Activated CD4-positive, alpha-beta memory T cell treated with anti-CD3 and anti-CD28 coated beads for 36 hours (primary cell): Measurements from ENCODE around the gene AJAP1. TPM values are rescaled to one million over a fixed set of nuclear protein-coding genes. Genes with fewer than 3 reads are reported as not detected.

Experiments used
- CTCF ChIA-PET: fragments of 350-600 bp; sonication (Branson Sonifier 250); formaldehyde crosslinking; loops from one replicate; lab custom pipeline; 2021; ENCODE audit warnings: antibody characterized with exemption, inconsistent platforms; lab: Charles Lee
- POLR2A ChIA-PET: fragments of 350-600 bp; sonication (Branson Sonifier 250); formaldehyde crosslinking; loops from one replicate; lab custom pipeline; 2021; ENCODE audit warnings: antibody characterized with exemption; lab: Charles Lee
- DNase-seq: peaks from one replicate; pipeline ENCODE4 v3.0.0-alpha.2; 2020
- H3K27ac Mint-ChIP-seq: one replicate; pipeline ENCODE4 v1.8.0; 2021; ENCODE audit warnings: mixed read lengths
- H3K27me3 Mint-ChIP-seq: one replicate; pipeline ENCODE4 v1.8.0; 2021; ENCODE audit warnings: mixed read lengths
- H3K36me3 Mint-ChIP-seq: one replicate; pipeline ENCODE4 v1.8.0; 2021; ENCODE audit warnings: mixed read lengths
- H3K4me1 Mint-ChIP-seq: one replicate; pipeline ENCODE4 v1.8.0; 2021; ENCODE audit warnings: low read depth, mixed read lengths
- H3K4me3 Mint-ChIP-seq: one replicate; pipeline ENCODE4 v1.8.0; 2021; ENCODE audit warnings: mild to moderate bottlenecking, mixed read lengths
- H3K9me3 Mint-ChIP-seq: one replicate; pipeline ENCODE4 v1.8.0; 2021; ENCODE audit warnings: mixed read lengths
- intact Hi-C: fragments of 100-400 bp; cut with micrococcal nuclease; formaldehyde crosslinking; loops from one replicate; pipeline ENCODE4 v1.15.1; 2023
- total RNA-seq, 2 experiments: library from RNA; stranded (reverse); gene quantifications; one replicate each; pipeline ENCODE4 v1.2.3, GENCODE V29; 2021

The AJAP1 gene
- total RNA-seq, 2 experiments from 2014 or later = not detected

DNA sequence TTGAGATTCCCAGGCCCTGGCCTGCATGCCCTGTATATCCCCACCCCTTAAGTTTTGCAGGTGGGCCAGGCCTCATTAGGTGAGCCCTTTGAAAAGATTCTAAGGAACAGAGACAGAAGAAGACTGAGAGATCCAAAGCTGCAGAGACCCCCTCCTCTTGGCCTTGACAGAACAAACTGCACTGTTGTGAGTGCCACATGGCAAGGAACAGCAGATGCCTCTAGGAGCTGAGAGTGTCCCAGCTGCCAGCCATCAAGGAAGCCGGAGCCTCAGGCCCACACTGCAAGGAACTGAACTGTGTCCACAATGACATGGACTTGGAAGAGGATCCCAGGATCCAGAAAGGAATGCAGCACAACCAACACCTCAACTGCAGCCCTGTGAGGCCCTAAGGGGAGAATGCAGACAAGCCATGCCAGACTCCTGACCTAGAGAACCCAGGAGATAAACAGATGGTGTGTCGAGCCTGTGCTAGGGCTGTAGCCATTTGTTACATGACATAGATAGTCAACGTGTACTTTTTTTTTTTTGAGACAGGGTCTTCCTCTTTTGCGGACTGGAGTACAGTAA is 182.7 kb downstream of the AJAP1 start:
- Mint-ChIP-seq H3K27me3 (peaks cover 6% of the 10 kb centered on the region), H3K4me3 (no peak overlapping the region), H3K36me3 (no peaks in the 10 kb centered on the region), H3K27ac (no peak overlapping the region), H3K9me3 (peaks cover 8% of the 10 kb centered on the region), H3K4me1 (no peaks in the 10 kb centered on the region)
- no peak for DNase-seq
- POLR2A ChIA-PET = no interaction called here
- intact Hi-C loops = no loop called here
- CTCF ChIA-PET = no interaction called here

DNA sequence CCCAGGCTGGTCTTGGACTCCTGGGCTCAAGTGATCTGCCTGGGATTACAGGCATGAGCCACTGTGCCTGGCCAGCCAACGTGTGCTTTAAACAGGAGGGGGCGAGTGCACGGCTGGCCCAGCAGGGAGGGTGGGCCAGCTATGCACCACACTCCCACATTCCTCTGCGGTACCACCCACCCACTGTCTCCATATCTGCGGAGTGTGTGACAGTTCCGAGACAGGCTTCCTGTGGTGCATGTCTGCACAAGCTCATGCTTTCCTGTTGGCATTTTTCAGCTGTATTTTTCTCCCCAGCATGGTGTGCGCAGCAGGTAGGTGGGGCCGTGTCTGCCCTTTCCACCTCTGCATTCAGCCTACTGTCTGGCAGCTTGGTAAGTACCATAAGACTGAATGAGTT is 183.3 kb downstream of the AJAP1 start:
- no peaks in the 10 kb centered on the region for H3K4me1 Mint-ChIP-seq
- no peaks in the 10 kb centered on the region for H3K36me3 Mint-ChIP-seq
- DNase-seq = no peak
- H3K4me3 Mint-ChIP-seq = no peak overlapping the region
- POLR2A ChIA-PET = no interaction called here
- intact Hi-C loops = no loop called here
- peaks cover 8% of the 10 kb centered on the region for H3K9me3 Mint-ChIP-seq
- peaks cover 6% of the 10 kb centered on the region for H3K27me3 Mint-ChIP-seq
- no peak overlapping the region for H3K27ac Mint-ChIP-seq
- CTCF ChIA-PET = no interaction called here

DNA sequence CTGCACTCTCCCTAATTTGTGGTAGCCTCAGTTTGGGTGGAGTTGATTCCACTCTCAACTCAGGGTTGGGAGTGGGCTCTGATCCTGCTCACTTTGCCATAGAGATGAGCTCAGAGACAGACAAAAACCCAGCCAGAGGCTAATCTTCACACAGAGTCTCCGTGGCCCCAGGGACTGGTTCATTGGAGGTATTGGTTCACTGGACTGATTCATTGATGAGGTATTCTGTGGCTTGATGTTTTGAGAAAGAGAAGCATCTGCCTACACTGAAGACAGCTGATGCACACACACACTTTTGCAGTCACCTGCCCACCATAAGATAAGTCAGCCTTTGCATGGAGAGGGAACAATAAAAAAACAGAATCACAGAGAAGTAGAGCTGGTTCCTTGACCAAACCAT is 183.8 kb downstream of the AJAP1 start:
- POLR2A ChIA-PET = no interaction called here
- Mint-ChIP-seq H3K4me3 (no peak overlapping the region), H3K27ac (no peak overlapping the region)

More for the DNA sequence above, 183.8 kb downstream of the AJAP1 start:
- intact Hi-C loops = no loop called here
- Mint-ChIP-seq H3K27me3 (peaks cover 6% of the 10 kb centered on the region), H3K9me3 (peaks cover 8% of the 10 kb centered on the region), H3K36me3 (no peaks in the 10 kb centered on the region), H3K4me1 (no peaks in the 10 kb centered on the region)
- CTCF ChIA-PET = no interaction called here
- DNase-seq = no peak
